ENCODE results near the gene PRPF6.

GRCh38 chr20:64052326-64052722 lies 71.4 kb downstream of the PRPF6 start:
- TF ChIP-seq CTCF (conservative IDR thresholded peaks at IDR 0.05 in 1 of 2, IDR thresholded peaks at IDR 0.05 in 1 of 2; ENCODE audit: extremely low read depth in 1 of 2, insufficient read depth in 1 of 2, low read depth in 1 of 2, low read length in 2 of 2), result no peak
- TF ChIP-seq EZH2 (IDR thresholded peaks at IDR 0.05; ENCODE audit: borderline replicate concordance, low read length), result no peak

Data from mammary epithelial cell (primary cell).